Testis (tissue), 2 donors: ENCODE results near the gene TSPAN32.

Source experiments
- CTCF ChIP-seq, 3 experiments: fragments of 450-650 bp in 2 of 3; fragments of 200-600 bp in 1 of 3; sonication (generic) in 1 of 3; IDR thresholded peaks; one replicate each; pipeline ENCODE4 v1.5.1; 2016 to 2019; ENCODE audit warnings: antibody characterized with exemption in 3 of 3, mild to moderate bottlenecking in 2 of 3, moderate library complexity in 1 of 3
- POLR2A ChIP-seq: fragments of 450-650 bp; IDR thresholded peaks from one replicate; pipeline ENCODE4 v1.6.1; 2017; ENCODE audit warnings: antibody characterized with exemption, mild to moderate bottlenecking, moderate library complexity

- TF ChIP-seq POLR2A (no peak), CTCF (IDR thresholded peaks at IDR 0.05) (no peak)
Measured at GRCh38 chr11:2352420-2352819, 50.6 kb downstream of the TSPAN32 start.
